ENCODE data around the gene RIPK3. TPM values are rescaled to one million over a fixed set of nuclear protein-coding genes. Genes with fewer than 3 reads are reported as not detected.
A peak's percentile ranks its signal among the peaks of the same experiment; 100 is the strongest.

RIPK3 gene
- total RNA-seq, 1 experiment from 2014 or later, result 0.08 TPM

DNA sequence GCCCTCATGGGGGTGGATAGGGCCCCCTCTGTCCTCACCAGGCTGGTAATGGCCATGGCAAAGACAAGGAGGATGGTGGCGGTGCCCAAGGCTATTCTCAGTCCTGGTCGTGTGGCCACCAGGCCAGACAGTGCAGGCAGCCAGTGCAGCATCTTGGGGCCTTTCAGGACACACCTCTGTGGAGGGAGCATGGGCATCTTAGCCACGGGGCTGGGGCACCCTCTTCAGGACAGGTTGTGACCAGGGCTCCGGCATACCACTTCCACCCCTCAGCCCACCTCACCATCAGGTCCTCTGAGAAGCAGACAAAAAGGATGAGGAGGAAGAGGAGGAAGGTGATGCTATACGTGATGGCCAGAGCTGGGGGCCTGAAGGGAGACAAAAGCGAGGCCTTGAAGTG is 15.8 kb downstream of the RIPK3 start:
- DNase-seq (ENCODE audit: low read depth), result no peak

GRCh38 chr14:24323341-24323740 is 16.4 kb downstream of the RIPK3 start:
- no peak for DNase-seq (ENCODE audit: low read depth)

GRCh38 chr14:24322672-24323071 is 17.1 kb downstream of the RIPK3 start:
- no peak for DNase-seq (ENCODE audit: low read depth)

DNA sequence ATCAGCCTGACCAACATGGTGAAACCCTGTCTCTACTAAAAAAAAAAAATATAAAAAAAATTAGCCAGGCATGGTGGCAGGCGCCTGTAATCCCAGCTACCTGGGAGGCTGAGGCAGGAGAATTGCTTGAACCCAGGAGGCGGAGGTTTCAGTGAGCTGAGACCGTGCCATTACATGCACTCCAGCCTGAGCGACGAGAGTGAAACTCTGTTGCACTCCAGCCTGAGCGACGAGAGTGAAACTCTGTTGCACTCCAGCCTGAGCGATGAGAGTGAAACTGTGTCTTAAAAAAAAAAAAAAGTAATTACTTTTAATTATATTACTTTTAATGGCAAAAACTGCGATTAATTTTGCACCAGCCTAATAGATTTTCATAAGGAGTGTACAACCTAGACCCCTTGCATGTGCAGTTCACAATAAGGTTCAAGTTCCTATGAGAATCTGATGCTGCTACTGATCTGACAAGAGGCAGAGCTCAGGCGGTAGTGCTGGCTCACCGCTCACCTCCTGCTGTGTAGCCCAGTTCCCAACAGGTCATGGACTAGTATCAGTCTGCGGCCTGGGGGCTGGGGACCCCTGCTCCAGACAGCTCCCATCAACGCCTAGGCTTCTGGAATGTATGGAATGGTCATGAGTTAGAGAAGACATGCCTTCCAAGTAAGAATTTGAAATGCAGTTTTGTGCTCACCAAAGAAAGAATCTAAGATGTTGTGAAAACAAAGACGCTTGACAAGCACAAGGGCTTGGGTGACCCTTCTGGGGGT is 18.4 kb downstream of the RIPK3 start:
- no peak for DNase-seq (ENCODE audit: low read depth)

DNA sequence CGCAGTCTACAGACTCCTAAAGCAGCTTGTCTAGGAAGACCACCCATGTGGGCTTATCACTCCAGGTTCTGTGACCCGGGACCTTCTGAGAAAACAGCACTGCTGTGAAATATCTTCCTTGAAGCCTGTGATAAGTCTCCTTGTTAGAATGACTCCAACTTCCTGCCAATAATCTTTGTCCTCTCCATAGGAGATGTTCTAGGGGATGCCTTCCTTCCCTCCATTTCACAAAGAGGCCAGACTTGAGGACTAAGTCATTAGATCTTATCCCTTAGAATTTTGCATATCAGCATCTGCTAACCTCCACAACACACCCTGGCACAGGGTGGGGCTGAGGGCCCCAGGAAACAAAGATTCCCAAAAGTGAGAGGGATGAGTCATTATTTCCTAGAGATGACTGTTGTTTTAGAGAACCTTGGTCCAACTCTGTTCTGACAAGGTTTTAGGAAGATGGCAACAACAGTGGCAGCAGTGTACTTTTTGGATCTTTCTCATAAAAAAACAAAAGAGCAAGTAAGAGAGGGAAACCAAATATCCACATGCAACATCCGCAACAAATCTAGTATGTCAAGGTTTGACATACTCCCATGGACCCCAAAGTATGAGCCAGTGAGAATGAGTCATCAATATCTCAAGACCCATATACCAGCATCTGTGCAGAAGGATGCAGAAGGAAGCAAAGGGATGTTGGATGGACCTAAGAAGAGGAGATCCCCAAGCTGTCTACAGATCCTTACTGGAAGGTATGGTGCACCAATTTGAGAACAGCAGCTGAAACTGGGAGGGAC is 22.5 kb downstream of the RIPK3 start:
- peak; percentile 73 for DNase-seq (ENCODE audit: low read depth)

- no peak for DNase-seq (ENCODE audit: low read depth)
These were observed 23.2 kb downstream of the RIPK3 start for GRCh38 chr14:24316597-24316950.

DNA sequence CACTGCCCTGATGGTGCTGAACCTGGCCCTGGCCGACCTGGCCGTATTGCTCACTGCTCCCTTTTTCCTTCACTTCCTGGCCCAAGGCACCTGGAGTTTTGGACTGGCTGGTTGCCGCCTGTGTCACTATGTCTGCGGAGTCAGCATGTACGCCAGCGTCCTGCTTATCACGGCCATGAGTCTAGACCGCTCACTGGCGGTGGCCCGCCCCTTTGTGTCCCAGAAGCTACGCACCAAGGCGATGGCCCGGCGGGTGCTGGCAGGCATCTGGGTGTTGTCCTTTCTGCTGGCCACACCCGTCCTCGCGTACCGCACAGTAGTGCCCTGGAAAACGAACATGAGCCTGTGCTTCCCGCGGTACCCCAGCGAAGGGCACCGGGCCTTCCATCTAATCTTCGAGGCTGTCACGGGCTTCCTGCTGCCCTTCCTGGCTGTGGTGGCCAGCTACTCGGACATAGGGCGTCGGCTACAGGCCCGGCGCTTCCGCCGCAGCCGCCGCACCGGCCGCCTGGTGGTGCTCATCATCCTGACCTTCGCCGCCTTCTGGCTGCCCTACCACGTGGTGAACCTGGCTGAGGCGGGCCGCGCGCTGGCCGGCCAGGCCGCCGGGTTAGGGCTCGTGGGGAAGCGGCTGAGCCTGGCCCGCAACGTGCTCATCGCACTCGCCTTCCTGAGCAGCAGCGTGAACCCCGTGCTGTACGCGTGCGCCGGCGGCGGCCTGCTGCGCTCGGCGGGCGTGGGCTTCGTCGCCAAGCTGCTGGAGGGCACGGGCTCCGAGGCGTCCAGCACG is 23.8 kb downstream of the RIPK3 start:
- no peak for DNase-seq (ENCODE audit: low read depth)

GRCh38 chr14:24315243-24315806 is 24.5 kb downstream of the RIPK3 start:
- DNase-seq (ENCODE audit: low read depth), result no peak

DNA sequence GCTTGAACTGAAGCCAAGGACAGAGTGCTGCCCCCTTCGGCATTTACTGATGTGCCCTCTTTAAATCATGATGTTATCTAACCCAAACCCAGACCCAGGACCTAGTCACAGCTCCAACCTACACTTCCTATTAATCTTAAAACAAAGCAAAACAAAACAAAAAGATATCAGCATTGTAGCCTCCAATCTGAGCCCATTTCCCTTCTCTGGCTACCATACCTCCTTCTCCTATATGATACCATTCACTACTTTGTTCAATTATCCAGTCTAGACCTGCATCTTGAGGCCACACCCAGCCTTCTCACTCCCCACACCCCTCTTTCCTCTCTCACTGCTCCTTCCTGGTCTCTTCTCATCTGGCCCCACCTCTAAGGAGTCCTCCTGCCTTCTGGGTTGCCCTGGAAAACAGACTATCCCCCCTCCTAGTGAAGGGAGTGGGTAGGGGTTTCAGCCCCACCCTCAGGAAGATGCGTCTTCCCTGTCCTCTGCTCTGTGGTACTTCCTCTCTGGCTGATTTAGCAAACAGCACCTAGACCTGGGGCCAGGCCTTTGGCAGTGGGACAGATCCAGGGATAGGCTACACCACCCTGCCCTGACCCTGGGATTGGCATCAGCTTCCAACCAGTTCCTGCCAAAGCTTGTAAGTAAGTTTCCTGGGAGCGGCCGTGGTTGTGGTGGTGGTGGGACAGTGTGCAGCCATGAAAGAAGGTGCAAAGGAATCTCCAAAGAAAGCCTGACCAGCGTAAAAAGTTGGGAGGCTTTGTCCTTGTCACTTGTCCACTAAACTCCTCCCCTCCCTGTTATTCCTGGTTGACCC is 25.2 kb downstream of the RIPK3 start:
- no peak for DNase-seq (ENCODE audit: low read depth)

DNA sequence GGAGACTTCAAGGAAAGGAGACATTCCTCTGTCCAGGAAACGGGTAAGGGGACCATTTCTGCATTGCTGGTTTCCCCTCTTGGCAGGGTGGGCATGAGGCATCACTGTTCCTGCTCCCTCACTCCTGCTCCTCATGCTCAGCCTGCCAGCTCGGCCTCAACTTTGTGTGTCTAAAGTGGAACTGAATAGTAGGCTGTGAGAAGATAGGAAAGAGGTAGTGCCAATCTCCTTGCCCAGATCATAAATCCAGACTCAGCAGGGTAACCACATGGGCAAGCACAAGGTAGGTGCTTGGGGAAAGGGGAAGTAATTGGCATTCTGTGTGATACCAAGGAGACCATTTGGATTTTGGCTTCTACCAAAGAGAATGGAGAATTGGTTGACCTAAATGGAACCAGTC is 25.9 kb downstream of the RIPK3 start:
- no peak for DNase-seq (ENCODE audit: low read depth)

- DNase-seq (ENCODE audit: low read depth), result peak; percentile 77
These were observed 26.9 kb downstream of the RIPK3 start for GRCh38 chr14:24312736-24313507.

DNA sequence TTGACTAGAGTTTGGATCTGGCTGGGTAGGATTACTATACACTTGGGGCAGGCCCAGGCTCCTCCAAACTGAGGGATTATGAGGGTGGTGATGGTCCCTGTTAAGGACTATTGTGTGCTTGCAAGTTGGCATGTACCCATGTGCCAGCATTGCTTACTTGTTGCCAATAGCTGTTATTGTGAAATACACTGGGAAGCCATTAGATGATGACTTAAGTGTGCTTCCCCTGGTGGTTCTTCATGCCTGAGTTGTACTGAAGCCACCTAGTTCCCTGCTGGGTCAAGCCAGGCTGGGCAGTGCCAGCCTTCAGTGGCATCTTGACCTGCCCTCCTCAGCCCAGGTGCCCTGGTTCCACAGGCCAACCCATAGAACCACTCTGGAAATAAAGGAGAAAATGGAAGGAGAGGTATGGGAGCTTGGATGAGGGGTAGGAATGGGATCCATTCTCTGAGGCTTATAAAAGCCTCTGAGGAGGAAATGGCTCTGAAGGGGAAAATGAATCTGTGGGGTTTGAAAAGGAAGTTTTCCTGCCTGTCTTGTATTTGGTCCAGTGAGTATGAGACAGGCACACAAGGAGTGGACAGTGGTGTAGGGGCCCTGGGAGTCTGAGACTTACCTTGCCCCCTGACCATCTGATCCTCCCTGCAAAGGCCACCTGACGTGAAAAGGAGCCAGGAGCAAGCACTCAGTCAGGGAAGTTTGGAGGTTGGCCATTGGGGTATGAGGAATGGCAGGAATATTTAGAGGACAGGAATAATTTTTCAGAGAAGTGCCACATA is 27.8 kb downstream of the RIPK3 start:
- DNase-seq (ENCODE audit: low read depth), result no peak

DNA sequence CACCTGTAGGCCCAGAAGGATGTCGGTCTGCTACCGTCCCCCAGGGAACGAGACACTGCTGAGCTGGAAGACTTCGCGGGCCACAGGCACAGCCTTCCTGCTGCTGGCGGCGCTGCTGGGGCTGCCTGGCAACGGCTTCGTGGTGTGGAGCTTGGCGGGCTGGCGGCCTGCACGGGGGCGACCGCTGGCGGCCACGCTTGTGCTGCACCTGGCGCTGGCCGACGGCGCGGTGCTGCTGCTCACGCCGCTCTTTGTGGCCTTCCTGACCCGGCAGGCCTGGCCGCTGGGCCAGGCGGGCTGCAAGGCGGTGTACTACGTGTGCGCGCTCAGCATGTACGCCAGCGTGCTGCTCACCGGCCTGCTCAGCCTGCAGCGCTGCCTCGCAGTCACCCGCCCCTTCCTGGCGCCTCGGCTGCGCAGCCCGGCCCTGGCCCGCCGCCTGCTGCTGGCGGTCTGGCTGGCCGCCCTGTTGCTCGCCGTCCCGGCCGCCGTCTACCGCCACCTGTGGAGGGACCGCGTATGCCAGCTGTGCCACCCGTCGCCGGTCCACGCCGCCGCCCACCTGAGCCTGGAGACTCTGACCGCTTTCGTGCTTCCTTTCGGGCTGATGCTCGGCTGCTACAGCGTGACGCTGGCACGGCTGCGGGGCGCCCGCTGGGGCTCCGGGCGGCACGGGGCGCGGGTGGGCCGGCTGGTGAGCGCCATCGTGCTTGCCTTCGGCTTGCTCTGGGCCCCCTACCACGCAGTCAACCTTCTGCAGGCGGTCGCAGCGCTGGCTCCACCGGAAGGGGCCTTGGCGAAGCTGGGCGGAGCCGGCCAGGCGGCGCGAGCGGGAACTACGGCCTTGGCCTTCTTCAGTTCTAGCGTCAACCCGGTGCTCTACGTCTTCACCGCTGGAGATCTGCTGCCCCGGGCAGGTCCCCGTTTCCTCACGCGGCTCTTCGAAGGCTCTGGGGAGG is 28.9 kb downstream of the RIPK3 start, which contains the start of gene LTB4R:
Gene LTB4R, plus strand, starts transcription at position 857 of the 959 bp plus-strand sequence. CDS start 4,150 bp downstream, outside the sequence.
- no peak for DNase-seq (ENCODE audit: low read depth)

GRCh38 chr14:24310265-24310645 is 29.5 kb downstream of the RIPK3 start:
- no peak for DNase-seq (ENCODE audit: low read depth)

GRCh38 chr14:24309538-24310264 is 30.1 kb downstream of the RIPK3 start, which contains the start of gene LTB4R2:
Gene LTB4R2, plus strand, starts transcription at chr14:24310140. Its CDS starts 525 bp downstream, at chr14:24310665.
- DNase-seq (ENCODE audit: low read depth), result no peak

DNA sequence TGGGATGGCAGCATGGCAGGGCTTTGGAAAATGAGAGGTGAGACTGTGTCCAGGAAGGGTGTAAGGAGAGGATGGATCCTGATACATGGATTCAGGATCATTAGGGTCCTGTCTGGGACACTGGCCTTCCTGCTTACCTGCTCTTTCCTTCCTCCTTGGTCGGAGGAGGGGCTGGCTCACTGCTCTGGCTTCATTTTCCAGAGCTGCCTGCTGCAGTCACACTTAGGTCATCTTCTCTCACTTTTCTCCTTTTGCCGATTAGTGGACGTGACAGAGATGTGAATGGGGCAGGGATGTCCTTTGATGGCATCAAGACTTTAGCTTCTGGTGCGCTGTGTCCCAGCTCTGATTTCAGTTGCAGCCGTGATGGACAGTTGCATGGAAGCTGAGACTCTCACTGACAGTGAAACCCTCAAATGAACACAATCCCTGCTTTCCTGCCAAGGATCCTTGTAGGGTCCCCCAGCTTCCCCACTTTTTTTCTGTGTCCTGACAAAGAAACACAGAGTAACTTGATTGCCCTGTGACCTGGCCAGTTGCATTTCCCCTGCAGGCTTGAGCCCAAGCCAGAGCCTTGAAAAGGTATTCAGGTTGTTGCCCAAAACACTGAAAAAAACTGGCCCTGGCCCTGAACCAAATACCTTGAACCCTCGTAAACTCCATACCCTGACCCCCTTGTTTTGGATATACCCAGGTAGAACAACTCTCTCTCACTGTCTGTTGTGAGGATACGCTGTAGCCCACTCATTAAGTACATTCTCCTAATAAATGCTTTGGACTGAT is 31.3 kb downstream of the RIPK3 start:
- no peak for DNase-seq (ENCODE audit: low read depth)
